Stimulated activated CD8-positive, alpha-beta memory T cell treated with anti-CD3 and anti-CD28 coated beads, Interleukin-15, amount 100 ng/mL, for 4 hours (primary cell): Measurements from ENCODE around the gene DENND6A.
"Not testable (repeated sequence)": the region's sequence is repeated elsewhere in the genome, so short reads cannot be mapped to it uniquely, and the experiment has no call there.

Source experiments
- DNase-seq, 2 donors: peaks; one replicate each; pipeline ENCODE4 v3.0.0-alpha.2; 2020; ENCODE audit warnings: low read depth in 2 of 2

DENND6A gene, protein sequence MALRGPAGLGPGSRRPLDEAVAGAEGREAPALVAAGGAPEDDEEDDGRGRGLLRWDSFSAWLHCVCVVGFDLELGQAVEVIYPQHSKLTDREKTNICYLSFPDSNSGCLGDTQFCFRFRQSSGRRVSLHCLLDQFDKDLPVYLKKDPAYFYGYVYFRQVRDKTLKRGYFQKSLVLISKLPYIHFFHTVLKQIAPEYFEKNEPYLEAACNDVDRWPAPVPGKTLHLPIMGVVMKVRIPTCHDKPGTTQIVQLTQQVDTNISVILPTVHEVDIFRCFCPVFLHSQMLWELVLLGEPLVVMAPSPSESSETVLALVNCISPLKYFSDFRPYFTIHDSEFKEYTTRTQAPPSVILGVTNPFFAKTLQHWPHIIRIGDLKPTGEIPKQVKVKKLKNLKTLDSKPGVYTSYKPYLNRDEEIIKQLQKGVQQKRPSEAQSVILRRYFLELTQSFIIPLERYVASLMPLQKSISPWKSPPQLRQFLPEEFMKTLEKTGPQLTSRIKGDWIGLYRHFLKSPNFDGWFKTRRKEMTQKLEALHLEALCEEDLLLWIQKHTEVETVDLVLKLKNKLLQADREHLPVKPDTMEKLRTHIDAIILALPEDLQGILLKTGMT

DNA sequence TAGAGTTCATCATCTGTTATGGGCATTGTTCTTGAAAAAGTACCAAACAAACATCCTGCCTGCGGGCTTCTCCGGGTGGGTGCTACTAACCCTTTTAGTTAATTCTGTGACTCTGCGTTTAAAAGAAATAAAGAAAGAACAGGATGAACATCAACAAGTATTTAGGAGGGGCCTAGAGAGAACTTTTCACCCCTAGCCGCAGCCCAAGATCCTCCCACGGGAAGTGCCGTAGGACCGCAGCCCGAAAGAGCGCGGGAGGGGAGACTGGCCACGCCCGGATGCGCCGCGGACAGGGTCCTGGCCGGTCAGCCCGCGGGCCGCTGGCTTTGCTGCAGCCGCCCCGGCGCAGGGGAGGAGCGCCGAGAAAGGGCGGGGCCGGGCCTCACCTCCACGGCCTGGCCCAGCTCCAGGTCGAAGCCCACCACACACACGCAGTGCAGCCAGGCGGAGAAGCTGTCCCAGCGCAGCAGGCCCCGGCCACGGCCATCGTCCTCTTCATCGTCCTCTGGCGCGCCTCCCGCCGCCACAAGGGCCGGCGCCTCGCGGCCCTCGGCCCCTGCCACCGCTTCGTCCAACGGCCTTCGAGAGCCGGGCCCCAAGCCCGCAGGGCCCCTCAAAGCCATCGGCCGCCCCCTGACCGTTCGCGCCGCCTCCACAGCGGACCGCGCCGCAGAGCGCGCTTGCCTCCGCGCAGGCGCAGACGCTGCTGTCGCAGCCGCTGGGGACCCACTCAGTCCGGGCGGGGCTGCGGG lies at the start of gene DENND6A:
DENND6A (minus strand) TSS at position 682 of the 752 bp plus-strand sequence; CDS start at position 623, 59 bp downstream.
- DNase-seq: peak; percentile 92 to 93

DNA sequence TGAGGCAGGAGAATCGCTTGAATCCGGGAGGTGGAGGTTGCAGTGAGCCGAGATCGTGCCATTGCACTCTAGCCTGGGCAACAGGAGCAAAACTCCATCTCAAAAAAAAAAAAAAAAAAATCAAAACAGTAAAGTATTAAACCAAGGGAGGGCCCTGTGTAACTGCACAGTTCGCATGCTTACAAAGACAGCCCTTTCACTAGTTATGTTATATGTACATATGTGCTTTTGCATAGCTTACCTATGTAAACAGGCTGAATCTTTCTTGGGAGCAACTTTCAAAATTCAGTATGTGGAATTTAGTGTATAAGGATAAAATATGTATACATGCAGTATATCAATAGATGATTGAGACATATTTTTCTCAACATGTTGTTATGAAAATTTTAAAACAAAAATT lies 47.1 kb upstream of the DENND6A start:
- no peak for DNase-seq

DNA sequence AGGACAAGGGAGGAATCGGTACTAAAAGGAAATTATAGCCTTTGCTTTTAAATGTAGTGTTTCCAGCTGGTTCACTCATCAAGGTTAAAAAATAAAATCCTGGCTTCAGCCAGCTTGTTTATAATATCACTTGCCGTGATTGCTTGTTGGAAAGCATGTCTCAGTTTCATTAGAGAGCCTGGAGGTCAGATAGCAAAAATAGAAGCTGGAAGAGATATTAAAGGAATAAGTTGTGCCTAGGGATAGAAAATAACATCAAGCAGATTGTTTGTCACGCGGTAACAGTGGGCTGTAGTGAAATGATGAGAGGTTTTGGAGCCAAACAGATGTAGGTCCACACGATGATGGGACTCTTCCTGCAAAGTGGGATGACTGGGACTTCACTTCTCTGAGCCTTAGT lies 45.5 kb upstream of the DENND6A start:
- DNase-seq: no peak

DNA sequence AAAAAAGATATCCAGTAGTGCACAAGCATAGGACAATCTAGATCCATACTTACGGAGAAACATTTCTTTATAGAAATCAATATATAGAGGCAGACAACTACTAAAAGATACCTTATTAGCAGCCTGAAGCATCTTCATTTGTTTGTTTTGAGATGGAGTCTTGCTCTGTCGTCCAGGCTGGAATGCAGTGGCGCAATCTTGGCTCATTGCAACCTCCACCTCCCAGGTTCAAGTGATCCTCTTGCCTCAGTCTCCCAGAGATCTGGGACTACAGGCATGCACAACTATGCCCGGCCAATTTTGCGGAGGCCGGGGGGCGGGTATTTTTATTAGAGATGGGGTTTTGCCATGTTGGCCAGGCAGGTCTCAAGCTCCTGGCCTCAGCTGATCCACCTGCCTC lies 45.0 kb upstream of the DENND6A start:
- DNase-seq: no peak

DNA sequence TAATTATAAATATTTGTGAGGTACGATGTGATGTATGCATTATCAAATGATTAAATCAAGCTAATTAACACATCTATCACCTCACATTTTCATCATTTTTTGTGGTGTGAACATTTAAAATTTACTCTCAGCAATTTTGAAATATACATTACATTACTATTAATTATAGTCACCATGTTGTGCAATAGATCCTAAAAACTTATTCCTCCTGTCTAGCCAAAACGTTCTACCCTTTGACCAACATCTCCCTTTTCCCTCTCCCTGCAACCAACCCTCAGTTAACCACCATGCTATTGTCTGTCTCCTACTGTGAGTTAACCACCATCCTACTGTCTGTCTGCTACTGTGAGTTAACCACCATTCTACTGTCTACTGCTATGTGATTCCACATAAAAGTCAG lies 42.5 kb upstream of the DENND6A start:
- no peak for DNase-seq

DNA sequence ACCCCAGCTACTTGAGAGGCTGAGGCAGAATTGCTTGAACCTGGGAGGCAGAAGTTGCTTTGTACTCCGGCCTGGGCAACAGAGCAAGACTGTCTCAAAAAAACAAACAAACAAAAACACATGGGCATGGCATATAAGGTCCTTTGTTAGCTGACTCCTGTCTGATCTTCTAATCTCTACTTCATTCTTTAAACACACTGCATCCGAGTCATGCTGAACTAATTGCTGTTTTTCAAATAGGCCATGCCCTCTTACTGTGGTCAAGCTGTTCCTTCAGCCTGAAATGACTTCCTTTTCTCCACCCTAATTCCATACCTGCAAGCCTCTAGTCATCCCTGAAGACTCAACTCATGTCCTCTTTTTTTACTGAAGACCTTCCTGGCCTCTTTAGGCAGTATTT lies 40.9 kb upstream of the DENND6A start:
- no peak for DNase-seq

DNA sequence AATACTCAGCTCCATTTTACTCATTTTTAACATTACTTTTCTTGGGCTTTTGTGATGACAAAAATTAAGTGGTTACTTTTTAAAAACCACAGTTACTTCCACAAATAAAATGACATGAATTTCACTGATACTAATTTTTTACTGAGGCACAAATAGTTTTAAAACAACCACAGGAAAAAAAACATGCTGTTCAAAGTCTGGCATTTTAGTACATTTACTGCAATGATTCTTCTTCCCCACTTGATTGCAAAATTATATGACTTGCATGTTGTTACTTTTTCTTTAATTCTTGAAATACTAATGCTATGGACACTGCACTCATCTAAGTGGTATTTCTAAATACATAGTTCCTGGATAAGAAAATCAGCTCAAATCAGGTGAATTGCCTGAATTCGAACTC lies 38.4 kb upstream of the DENND6A start:
- DNase-seq: no peak

DNA sequence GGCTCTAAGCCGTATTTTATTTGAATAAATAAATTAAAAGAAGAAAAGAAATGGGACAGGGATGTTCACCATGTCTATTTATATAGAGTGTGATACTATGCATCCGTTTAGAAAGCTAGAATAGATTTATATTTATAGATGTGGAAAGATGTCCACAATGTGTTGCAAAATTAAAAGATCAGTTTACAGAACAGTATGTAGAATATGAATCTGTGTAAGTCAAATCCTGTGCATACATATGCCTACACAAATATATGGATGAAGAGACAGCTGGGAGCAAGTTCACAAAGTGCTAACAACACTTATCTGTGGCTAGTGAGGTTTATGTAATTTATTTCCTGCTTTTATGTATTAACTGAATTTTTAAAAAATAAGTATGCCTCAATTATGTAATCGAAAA lies 37.8 kb upstream of the DENND6A start:
- DNase-seq: no peak

DNA sequence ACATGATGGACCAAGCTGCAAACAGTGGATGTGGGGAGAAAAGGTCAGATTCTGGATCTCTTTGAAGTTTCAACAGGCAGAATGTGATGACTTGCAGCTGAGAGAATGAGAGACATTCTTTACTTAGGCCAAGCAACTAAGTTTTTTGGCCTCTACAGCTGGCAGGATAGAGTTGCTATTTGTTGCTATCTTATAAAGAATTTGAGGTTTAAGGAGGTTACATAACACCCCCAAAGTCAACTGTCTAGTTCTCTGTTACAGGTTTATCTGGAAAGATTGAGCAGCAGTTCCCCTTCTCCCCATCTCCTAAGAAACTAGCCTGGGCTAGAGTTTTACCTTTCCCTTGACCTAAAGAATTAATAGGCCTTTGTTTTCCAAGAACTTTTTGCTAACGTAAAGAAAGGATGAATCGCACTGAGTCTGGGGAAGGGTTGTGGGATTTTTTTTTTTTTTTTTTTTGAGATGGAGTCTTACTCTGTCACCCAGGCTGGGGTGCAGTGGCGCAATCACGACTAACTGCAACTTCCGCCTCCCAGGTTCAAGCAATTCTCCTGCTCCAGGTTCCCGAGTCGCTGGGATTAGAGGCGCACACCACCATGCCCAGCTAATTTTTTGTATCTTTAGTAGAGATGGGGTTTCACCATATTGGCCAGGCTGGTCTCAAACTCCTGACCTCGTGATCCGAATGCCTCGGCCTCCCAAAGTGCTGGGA lies 36.6 kb upstream of the DENND6A start:
- DNase-seq: no peak

DNA sequence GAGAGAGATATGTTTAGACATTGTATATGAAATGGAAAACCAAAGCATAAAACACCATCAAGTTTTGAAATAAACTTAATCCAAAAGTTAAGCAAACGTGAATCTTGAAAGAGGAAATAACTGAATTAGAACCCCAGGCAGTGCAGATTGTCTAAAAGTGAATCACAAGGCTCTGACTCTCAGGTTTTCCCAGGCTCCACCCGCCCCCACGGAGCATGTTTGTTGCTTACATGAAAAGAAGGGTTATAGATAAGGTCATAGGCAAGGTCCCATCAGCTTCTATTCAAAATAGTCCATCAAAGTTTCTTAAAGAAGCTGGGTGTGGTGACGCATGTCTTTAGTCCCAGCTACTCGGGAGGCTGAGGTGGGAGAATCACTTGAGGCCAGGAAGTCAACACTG lies 34.2 kb upstream of the DENND6A start:
- DNase-seq: no peak

DNA sequence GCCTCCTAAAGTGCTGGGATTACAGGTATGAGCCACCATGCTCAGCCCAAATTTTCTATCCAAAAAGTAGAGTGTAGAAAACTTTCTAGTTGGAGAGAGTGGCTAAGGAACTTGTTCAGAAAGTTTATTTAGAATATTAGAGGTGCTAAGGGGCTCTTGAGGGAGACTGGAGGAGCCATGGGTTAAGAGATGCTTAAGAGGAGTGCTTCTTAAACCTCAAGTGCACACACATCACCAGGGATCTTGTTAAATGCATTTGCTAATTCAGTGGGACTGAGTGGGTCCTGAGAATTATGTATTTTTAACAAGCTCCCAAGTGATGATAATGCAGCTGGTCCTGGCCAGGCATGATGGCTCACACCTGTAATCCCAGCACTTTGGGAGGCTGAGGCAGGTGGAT lies 33.5 kb upstream of the DENND6A start:
- DNase-seq: no peak

DNA sequence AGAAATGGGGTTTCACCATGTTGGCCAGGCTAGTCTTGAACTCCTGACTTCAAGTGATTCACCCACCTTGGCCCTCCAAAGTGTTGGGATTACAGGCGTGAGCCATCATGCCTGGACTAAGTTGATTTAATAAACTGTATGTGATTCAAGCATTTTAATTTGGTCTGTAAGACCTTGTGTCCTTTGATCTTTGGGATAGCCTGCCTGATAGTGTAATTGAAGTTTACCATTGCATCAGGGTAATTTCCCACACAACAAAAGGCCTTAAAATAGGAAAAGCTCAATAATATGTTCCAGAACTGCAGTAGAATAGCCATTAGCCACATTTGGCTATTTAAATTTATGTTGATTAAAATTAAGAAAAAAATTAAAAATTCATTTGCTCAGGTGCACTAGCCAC lies 25.2 kb upstream of the DENND6A start:
- no peak for DNase-seq

DNA sequence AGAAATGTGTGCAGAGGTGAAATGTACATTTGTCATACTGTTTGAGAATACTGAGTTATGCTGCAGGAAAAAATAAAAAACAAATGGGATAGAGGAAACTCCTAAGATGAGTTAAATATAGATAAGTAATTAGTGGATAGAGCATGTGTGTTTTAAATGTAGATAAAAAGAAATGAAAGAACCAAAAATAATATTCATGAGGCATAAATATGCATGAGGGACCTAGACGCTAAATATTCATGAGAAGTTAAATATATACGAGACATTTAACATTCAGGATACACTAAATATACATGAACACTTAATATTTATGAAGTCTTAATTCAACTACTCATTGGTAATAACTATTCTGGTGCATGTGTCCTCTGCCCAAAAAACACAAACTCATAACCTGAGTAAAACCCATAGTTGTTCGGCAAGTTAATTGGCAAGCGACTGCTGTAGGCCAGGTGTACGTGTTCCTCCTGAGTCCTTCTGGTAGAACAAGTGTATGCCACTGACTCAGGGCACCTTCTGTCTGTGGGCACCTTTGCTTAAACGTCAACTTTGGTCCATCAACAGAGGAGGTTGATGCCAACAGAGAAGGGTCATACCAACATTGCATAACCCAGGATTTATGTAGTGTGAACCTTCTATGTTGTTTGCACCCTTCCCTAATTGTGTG lies 24.5 kb upstream of the DENND6A start:
- DNase-seq: no peak

DNA sequence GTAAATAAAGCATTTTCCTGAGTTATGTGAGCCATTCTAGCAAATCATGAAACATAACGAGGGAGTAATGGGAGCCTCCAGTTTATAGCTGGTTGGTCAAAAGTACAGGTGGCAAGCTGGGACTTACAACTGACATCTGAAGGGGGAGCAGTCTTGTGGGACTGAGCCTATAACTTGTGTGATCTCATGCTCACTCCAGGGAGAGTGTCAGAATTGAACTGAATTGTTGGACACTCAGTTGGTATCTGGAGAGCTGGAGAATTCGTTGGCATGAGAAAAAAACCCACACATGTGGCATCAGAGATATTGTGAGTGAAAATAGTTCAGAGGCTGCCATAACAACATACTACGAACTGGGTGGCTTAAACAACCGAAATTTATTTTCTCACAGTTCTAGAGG lies 22.8 kb upstream of the DENND6A start:
- DNase-seq: no peak

DNA sequence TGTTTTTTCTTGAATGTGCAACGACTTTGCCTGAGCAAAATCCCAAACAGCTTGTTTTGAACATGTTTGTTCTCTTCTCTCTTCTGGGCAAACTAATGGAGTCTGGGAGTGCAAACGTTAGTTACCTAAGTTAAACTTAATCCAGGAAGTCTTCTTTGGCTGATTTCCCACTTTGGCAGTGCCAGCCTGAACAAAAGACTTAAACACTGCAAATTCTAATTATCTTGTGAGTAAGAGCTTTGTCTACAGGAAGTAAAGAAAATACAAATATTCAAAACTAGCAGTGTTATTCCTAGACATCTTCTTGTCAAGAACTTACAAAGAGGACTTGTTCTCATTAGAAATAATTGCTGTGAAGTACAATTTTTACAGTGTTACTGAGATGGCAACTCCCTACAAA lies 16.7 kb upstream of the DENND6A start:
- no peak for DNase-seq

DNA sequence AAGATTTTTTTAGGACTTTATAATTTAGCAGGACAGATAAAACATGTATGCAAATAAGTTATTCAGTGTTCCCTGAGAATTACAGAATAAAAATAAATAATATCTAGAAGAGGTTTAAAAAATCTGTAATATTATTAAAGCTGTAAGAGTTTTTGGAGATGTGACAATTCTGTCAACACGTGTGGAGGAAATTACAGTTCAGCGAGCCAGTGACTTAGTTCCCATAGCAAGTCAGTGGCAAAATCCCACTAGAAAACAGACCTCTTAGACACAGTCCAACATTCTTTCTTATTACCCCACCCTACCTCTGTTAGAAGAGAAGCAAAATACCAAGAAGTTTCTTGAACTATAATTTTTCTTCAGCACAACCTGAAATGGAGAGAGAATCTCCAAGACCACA lies 16.2 kb upstream of the DENND6A start:
- DNase-seq: no peak

DNA sequence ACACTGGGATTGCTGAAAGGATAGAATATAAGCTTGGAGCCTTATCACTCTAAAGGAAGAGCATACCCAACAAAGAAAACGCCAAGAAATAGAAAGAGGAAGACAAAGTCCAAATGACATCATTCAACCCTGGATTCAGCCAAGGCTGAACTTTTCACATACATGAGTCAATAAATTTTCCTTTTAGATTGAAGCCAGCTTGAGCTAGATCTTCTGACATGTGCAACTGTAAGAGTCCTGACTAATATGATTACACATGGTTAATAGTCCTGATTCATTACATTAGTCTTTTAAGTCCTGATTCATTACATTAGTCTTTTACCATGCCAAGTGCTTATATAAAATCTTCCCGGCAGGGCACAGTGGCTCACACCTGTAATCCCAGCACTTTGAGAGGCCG lies 13.6 kb upstream of the DENND6A start:
- DNase-seq: no peak

DNA sequence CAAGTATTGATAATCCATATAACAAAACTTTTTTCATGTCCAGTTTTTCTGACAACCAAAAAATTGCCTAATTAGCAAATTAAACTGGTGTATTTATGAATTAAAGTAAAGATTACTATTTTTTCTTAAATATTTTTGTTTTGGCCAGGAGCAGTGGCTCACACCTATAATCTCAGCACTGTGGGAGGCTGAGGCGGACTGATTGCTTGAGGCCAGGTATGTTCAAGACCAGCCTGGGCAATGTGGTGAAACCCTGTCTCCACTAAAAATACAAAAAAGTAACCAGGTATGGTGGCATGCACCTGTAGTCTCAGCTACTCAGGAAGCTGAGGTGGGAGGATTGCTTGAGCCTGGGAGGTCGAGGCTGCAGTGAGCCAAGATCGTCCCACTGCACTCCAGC lies 12.5 kb upstream of the DENND6A start:
- DNase-seq: not testable (repeated sequence)

DNA sequence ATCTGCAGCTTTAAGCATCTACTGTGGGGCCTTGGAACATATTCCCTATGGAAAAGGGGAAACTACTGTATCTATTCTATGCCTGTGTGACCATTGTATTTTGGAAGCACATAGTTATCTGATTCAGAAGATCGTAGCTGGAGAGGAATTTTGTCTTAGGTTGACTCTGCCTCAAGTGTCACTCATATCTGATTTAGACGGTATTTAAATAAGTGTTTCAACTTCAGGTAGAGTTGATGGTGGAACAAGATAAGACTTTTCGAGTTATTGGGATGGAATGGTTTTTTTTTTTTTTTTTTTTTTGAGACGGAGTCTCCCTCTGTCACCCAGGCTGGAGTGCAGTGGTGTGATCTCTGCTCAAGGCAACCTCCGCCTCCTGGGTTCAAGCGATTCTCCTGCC lies 8.9 kb upstream of the DENND6A start:
- no peak for DNase-seq

DNA sequence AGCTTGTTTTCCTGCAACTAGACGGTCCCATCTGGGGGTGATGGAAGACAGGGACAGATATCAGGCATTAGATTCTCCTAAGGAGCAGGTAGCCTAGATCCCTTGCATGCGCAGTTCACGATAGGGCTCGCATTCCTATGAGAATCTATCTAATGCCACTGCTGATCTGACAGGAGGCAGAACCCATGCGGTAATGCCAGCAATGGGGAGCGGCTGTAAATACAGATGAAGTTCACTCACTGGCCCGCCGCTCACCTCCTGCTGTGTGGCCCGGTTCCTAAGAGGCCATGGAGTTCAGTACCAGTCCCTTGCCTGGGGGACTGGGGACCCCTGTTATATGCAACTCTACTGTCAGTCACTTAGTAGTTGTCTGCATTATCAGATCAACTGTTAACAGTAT lies 7.9 kb upstream of the DENND6A start:
- no peak for DNase-seq

DNA sequence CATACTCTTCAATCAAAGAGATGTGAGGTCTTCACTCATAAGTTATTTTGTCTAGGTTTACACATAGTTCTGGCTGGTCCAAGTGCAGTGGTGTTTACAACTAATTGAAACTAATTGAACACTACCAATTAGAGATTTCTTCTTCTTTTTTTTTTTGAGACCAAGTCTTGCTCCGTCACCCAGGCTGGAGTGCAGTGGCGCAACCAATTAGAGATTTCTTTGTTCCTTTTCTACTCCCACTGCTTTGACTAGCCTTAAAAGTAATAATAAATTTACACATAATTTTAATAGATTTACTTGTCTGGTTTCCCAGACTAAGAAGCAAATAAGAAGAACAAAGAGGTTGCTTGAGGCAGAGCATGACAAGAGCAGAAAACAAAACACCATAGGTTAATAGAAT lies 6.7 kb upstream of the DENND6A start:
- DNase-seq: no peak
